GM18502 (cell line): ENCODE results near the gene REPS1.

Experiments used
- ATAC-seq: cut with Tn5 transposase; IDR thresholded peaks from one replicate; pipeline ENCODE4 v1.9.1; 2021; ENCODE audit warnings: mild to moderate bottlenecking; ENCODE audit not compliant: unreplicated experiment, poor library complexity

Gene REPS1

DNA sequence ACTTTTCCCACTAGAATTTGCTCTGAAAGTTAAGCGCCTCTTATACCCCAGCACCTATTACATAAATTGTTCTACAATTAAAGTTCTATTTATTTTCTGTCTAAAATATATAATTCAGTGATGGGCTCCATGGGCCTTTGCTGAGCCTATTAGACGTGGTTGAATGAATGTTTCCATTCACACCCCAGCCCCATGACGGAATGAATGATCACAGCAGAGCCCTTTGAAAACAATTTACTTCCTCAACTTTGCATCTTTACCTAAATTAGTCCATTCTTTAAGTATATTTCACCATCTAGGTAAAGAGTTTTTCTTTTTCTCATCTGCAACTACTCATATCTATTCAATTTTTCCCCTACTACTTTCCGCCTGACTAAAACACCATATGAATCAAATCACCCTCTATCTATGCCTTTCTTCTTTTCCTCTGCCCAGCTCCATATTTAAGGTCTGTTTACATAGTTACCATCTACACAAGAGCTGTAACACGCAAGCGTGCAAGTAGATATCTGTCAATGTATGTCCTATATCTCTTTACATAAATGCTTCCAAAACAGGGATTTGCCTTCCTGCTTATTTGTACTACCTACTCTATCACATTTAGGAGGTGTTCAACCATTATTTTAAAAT lies 122.5 kb downstream of the REPS1 start:
- ATAC-seq: no peak

DNA sequence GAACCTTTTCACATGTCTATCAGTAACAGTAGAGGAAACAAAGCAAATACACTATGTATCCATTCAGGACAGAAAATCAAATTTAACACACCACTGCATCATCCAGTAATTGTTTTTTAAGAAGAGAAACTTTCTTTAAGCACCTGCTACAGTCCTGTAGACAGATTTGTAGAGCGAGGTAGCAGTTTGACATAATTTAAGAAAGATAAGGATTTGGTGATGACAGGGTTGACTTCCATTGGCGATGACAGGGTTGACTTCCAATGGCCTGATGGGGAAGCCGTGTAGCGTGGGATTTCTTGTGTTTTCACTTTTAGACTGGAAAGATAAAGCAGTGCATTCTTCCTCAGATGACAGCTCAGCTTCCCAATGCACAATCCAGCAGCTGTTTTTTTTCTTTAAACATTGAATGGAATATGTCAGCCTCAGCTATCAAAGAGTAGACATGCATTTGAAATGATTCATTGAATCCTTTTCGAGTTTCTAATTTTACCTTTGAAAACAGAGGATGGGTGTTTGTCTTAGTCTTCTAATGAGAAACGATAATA lies 123.6 kb downstream of the REPS1 start:
- ATAC-seq: no peak

DNA sequence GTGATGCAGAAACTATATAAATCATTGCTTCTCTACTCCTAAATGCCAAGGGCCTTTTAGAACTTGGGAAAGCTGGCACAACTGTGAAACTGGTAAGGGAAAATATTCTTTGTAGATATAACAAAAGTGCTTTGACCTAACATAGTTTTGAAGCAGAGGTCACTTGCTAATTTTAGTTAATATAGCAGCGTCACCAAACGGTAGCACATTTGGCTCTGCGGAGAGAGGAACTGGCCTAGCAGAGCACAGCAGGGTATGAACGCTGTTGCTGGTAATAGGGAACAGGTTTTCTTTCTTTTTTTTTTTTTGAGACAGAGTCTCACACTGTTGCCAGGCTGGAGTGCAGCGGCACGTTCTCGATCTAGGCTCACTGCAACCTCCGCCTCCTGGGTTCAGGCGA lies 124.7 kb downstream of the REPS1 start:
- no peak for ATAC-seq

DNA sequence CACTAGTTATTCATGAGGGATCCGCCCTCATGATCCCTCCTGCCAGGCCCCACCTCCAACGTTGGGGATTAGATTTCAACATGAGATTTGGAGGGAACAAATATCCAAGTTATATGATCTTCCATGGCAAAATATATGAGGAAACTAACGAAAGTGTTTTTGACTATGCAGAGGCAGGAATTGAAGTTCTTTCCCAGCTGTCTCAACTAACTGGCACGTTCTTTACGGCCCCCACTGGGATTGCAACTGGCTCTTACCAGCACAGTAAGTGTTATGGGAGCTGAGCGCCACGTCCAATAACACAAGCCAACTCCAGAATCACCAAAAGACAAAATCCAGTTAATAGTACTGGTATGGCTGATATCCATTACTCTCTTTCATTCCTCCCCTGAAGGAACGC lies 125.6 kb downstream of the REPS1 start:
- no peak for ATAC-seq

DNA sequence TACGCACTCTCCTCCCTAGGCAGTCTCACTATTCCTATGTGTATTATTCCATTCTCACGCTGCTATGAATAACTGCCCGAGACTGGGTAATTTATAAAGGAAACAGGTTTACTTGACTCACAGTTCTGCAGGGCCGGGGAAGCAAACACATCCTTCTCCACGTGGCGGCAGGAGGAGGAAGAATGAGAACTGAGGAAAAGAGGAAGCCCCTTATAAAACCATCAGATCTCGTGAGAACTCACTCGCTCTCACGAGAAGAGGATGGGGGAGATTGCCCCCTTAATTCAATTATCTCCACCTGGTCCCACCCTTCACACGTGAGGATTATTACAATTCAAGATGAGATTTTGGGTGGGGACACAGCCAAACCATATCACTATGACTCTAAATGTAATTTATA lies 130.3 kb downstream of the REPS1 start:
- no peak for ATAC-seq

DNA sequence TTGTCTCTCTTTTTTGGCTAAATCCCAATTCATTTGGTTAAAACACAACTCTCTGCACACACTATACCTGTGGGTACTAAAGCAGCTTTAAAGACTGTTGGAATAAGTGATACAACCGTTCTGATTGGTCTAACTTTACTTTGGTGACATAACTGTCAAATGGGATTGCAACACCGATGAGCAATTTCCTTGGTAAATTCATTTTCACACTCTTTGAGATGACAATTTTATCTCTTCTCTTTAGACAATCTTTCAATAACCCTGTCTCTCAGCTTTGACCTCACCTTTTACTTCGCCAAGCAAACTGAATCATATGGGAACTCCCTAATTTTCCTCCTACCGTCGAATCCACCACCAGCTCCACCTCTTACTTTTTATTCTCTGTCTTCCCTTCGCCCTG lies 131.4 kb downstream of the REPS1 start:
- ATAC-seq: no peak
